Measurements from ENCODE around the gene MMADHC.

MMADHC gene

GRCh38 chr2:149525323-149525722, 62.3 kb downstream of the MMADHC start:
- H3K4me3 ChIP-seq (ENCODE audit: low read depth, low read length) = no peak overlapping the region
- ChIA-PET CTCF (no interaction called here), POLR2A (no interaction called here)
- no peak for TF ChIP-seq CTCF (IDR thresholded peaks at IDR 0.05; ENCODE audit: insufficient read depth, low read length, missing control alignments)
- no peak for DNase-seq (ENCODE audit: low read depth, low spot score)
